Transverse colon (tissue), 4 donors: ENCODE data around the gene PPP1R14C.

Experiments used
- POLR2A ChIP-seq: fragments of 450-650 bp; IDR thresholded peaks from one replicate; pipeline ENCODE4 v1.6.1; 2016; ENCODE audit warnings: antibody characterized with exemption, mild to moderate bottlenecking, moderate library complexity
- POLR2AphosphoS5 ChIP-seq, 3 donors: sonication (generic); formaldehyde crosslinking; IDR thresholded peaks; one replicate each; pipeline ENCODE4 v1.6.1; 2016; ENCODE audit warnings: antibody characterized with exemption in 3 of 3
- TF ChIP-seq, protein P1 (sequence below), 5 experiments: fragments of 200-600 bp in 3 of 5; fragments of 450-650 bp in 2 of 5; sonication (generic) in 3 of 5; IDR thresholded peaks; 1 replicate in 2 of 5; 2 replicates in 3 of 5; pipeline ENCODE4 v1.5.1; 2016 to 2017; ENCODE audit warnings: antibody characterized with exemption in 5 of 5, inconsistent platforms in 3 of 5, mild to moderate bottlenecking in 2 of 5, moderate library complexity in 1 of 5

DNA sequence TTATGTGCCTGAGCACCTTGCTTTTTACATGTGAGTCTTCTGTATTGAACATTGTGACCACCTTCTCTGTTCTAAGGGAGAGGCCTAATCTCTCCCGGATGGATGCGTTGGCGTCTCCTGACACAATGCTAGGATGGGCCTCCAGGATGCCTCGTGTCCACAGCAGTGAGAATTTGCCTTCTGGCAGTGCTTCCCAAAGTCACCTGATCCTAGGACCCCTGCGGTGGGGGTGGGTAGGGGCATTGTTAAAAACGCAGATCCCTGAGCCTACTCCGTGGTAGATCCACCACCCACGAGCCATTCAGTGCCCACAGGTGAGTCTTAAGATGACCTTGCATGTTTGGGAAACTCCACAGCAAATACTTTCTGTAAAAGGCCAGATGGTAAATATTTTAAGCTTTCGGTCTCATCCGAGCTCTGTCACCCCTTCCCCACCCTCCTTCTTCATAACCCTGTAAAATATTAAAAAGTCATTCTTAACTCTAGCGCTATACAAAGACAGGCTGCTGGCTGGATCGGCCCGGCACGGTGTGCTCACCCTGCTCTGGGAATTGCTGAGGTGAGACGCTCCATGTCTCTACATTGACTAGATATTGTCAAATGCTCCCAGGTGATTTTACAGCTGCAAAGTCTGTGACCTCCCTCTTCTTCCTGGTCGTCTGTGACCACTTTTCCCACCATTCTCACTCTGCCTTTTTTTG, 119.3 kb downstream of the PPP1R14C start:
- TF ChIP-seq POLR2A (no peak), POLR2AphosphoS5 (IDR thresholded peaks at IDR 0.05) (no peak)
- TF ChIP-seq, protein P1, sequence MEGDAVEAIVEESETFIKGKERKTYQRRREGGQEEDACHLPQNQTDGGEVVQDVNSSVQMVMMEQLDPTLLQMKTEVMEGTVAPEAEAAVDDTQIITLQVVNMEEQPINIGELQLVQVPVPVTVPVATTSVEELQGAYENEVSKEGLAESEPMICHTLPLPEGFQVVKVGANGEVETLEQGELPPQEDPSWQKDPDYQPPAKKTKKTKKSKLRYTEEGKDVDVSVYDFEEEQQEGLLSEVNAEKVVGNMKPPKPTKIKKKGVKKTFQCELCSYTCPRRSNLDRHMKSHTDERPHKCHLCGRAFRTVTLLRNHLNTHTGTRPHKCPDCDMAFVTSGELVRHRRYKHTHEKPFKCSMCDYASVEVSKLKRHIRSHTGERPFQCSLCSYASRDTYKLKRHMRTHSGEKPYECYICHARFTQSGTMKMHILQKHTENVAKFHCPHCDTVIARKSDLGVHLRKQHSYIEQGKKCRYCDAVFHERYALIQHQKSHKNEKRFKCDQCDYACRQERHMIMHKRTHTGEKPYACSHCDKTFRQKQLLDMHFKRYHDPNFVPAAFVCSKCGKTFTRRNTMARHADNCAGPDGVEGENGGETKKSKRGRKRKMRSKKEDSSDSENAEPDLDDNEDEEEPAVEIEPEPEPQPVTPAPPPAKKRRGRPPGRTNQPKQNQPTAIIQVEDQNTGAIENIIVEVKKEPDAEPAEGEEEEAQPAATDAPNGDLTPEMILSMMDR (IDR thresholded peaks at IDR 0.05) = no peak
